SU-DHL-6 (cell line): ENCODE measurements around the gene CTNNBL1.
"Not testable (repeated sequence)": the region's sequence is repeated elsewhere in the genome, so short reads cannot be mapped to it uniquely, and the experiment has no call there.

Source experiments
- H2AFZ ChIP-seq: fragments of 200-600 bp; sonication (generic); 2 replicates; pipeline ENCODE4 v1.6.1; 2014; ENCODE audit warnings: low read depth, mild to moderate bottlenecking, moderate library complexity, mixed read lengths, antibody characterized with exemption, low read length; ENCODE audit not compliant: severe bottlenecking
- H3F3A ChIP-seq: fragments of 200-600 bp; shearing (Covaris generic); 2 replicates; pipeline ENCODE4 v1.6.0; 2016; ENCODE audit warnings: antibody characterized with exemption, mild to moderate bottlenecking; ENCODE audit not compliant: insufficient read depth
- H3K27ac ChIP-seq: fragments of 200-600 bp; sonication (generic); 2 replicates; pipeline ENCODE4 v1.5.1; 2016; ENCODE audit warnings: low read depth, mild to moderate bottlenecking, low read length, moderate library complexity, mixed read lengths
- H3K27me3 ChIP-seq: fragments of 200-600 bp; sonication (generic), shearing (Covaris generic); 2 replicates; pipeline ENCODE4 v1.6.0; 2014; ENCODE audit warnings: mild to moderate bottlenecking, low read length
- H3K36me3 ChIP-seq: fragments of 200-600 bp; sonication (generic); 2 replicates; pipeline ENCODE4 v1.6.1; 2014; ENCODE audit warnings: mild to moderate bottlenecking, low read length, mixed read lengths
- H3K4me2 ChIP-seq: fragments of 300-600, 200-600 bp; shearing (Covaris generic), sonication (generic); 2 replicates; pipeline ENCODE4 v1.6.0; 2014; ENCODE audit warnings: low read length, low read depth, mild to moderate bottlenecking; ENCODE audit not compliant: poor library complexity, severe bottlenecking
- H3K4me3 ChIP-seq: fragments of 200-600 bp; sonication (generic); 2 replicates; pipeline ENCODE4 v1.5.1; 2014; ENCODE audit warnings: antibody characterized with exemption, low read length, mild to moderate bottlenecking, mixed read lengths; ENCODE audit not compliant: insufficient read depth, poor library complexity, severe bottlenecking
- H3K79me2 ChIP-seq: fragments of 200-600 bp; sonication (generic); 2 replicates; pipeline ENCODE4 v1.6.1; 2014; ENCODE audit warnings: mild to moderate bottlenecking, low read length, moderate library complexity; ENCODE audit not compliant: insufficient read depth
- H3K9ac ChIP-seq: fragments of 200-600 bp; sonication (generic); 2 replicates; pipeline ENCODE4 v1.7.0; 2014; ENCODE audit warnings: mild to moderate bottlenecking, low read length
- H3K9me2 ChIP-seq: fragments of 200-600 bp; sonication (generic); replicated peaks from 2 replicates; pipeline ENCODE4 v1.6.1; 2014; ENCODE audit warnings: low read length; ENCODE audit not compliant: insufficient read depth
- H3K9me3 ChIP-seq: fragments of 200-600 bp; sonication (generic); 2 replicates; pipeline ENCODE4 v1.6.1; 2014; ENCODE audit warnings: low read length, mixed read lengths; ENCODE audit not compliant: insufficient read depth
- H4K20me1 ChIP-seq: fragments of 200-600 bp; sonication (generic); 2 replicates; pipeline ENCODE4 v1.6.1; 2014; ENCODE audit warnings: low read depth, mild to moderate bottlenecking, antibody characterized with exemption, low read length, moderate library complexity, mixed read lengths
- CTCF ChIP-seq: fragments of 200-600 bp; sonication (generic); IDR thresholded peaks from one replicate; pipeline ENCODE4 v1.5.1; 2017; ENCODE audit warnings: antibody characterized with exemption, mild to moderate bottlenecking, low read length, moderate library complexity; ENCODE audit not compliant: insufficient read depth, poor library complexity, severe bottlenecking
- EZH2phosphoT487 ChIP-seq: fragments of 200-600 bp; sonication (generic), shearing (Covaris generic); conservative IDR thresholded peaks from 2 replicates; pipeline ENCODE4 v1.6.1; 2018; ENCODE audit warnings: mild to moderate bottlenecking, antibody characterized with exemption, low read length, moderate library complexity, mixed read lengths

CTNNBL1 gene

GRCh38 chr20:37721751-37722150 lies 27.9 kb downstream of the CTNNBL1 start:
- Histone ChIP-seq H3K9me3 (peaks cover 6% of the 10 kb centered on the region; the same call in 1 of the 2 replicates), H3K9ac (no peak overlapping the region), H3K36me3 (no peaks in the 10 kb centered on the region), H4K20me1 (peaks cover 8% of the 10 kb centered on the region; the same call in 1 of the 2 replicates), H3K27me3 (no peaks in the 10 kb centered on the region), H3K9me2 (no peaks in the 10 kb centered on the region), H3K27ac (no peak overlapping the region), H3K4me2 (no peak overlapping the region), H3F3A (no peaks in the 10 kb centered on the region), H3K4me3 (no peak overlapping the region), H3K79me2 (peaks cover 47% of the 10 kb centered on the region), H2AFZ (no peak overlapping the region)
- TF ChIP-seq EZH2phosphoT487 (no peak), CTCF (no peak)

- not testable (repeated sequence) for H3K36me3 ChIP-seq, H3F3A ChIP-seq, H3K27me3 ChIP-seq, H2AFZ ChIP-seq, H3K9me3 ChIP-seq, H3K4me2 ChIP-seq, H3K4me3 ChIP-seq, H3K27ac ChIP-seq, H3K9me2 ChIP-seq, H4K20me1 ChIP-seq, H3K9ac ChIP-seq
- peaks cover 47% of the 10 kb centered on the region for H3K79me2 ChIP-seq
Observed at GRCh38 chr20:37722312-37722711, 28.5 kb downstream of the CTNNBL1 start.

GRCh38 chr20:37723668-37724067 lies 29.8 kb downstream of the CTNNBL1 start:
- Histone ChIP-seq H3K9me3 (peaks cover 6% of the 10 kb centered on the region; the same call in 1 of the 2 replicates), H3K36me3 (no peaks in the 10 kb centered on the region), H3K9ac (no peak overlapping the region), H3K27me3 (no peaks in the 10 kb centered on the region), H3K4me2 (no peak overlapping the region), H3F3A (no peaks in the 10 kb centered on the region), H3K4me3 (no peak overlapping the region), H2AFZ (no peak overlapping the region), H3K9me2 (no peaks in the 10 kb centered on the region), H3K79me2 (peaks cover 44% of the 10 kb centered on the region), H3K27ac (no peak overlapping the region), H4K20me1 (peaks cover 9% of the 10 kb centered on the region; the same call in 1 of the 2 replicates)
- TF ChIP-seq EZH2phosphoT487 (no peak), CTCF (no peak)

GRCh38 chr20:37725165-37725564 lies 31.3 kb downstream of the CTNNBL1 start:
- Histone ChIP-seq H3F3A (no peaks in the 10 kb centered on the region), H4K20me1 (peaks cover 9% of the 10 kb centered on the region; the same call in 1 of the 2 replicates), H3K36me3 (no peaks in the 10 kb centered on the region), H3K27me3 (no peaks in the 10 kb centered on the region), H2AFZ (no peak overlapping the region), H3K4me3 (no peak overlapping the region), H3K9me2 (no peaks in the 10 kb centered on the region), H3K9me3 (peaks cover 6% of the 10 kb centered on the region; the same call in 1 of the 2 replicates), H3K9ac (no peak overlapping the region), H3K27ac (no peak overlapping the region), H3K79me2 (peaks cover 42% of the 10 kb centered on the region), H3K4me2 (no peak overlapping the region)
- no peak for TF ChIP-seq EZH2phosphoT487
